OCI-LY7 (cell line): ENCODE results near the gene C6orf136.

Experiments
- CTCF ChIP-seq: fragments of 200-600 bp; sonication (generic); conservative IDR thresholded peaks from 2 replicates; pipeline ENCODE4 v1.5.1; 2014; ENCODE audit warnings: mild to moderate bottlenecking, antibody characterized with exemption, low read length, moderate library complexity, mixed read lengths
- EZH2phosphoT487 ChIP-seq: fragments of 200-600 bp; sonication (generic); IDR thresholded peaks from 2 replicates; pipeline ENCODE4 v1.6.1; 2018; ENCODE audit warnings: low read depth, borderline replicate concordance, mild to moderate bottlenecking, mixed run types, antibody characterized with exemption, low read length, moderate library complexity, mixed read lengths

- TF ChIP-seq CTCF (no peak), EZH2phosphoT487 (no peak)
Observed at GRCh38 chr6:30600451-30600961, 46.4 kb upstream of the C6orf136 start.
